ENCODE data around the gene CBLB.

- TF ChIP-seq CTCF (conservative IDR thresholded peaks at IDR 0.05; ENCODE audit: low read length) (no peak), EZH2phosphoT487 (IDR thresholded peaks at IDR 0.05; ENCODE audit: borderline replicate concordance) (no peak)
These were observed 61.1 kb downstream of the CBLB start for GRCh38 chr3:105807701-105808100.
